ENCODE data around the gene NCKIPSD. TPM values are rescaled to one million over a fixed set of nuclear protein-coding genes. Genes with fewer than 3 reads are reported as not detected.

NCKIPSD gene
- total RNA-seq, 1 experiment from 2014 or later, result 36.9 TPM

DNA sequence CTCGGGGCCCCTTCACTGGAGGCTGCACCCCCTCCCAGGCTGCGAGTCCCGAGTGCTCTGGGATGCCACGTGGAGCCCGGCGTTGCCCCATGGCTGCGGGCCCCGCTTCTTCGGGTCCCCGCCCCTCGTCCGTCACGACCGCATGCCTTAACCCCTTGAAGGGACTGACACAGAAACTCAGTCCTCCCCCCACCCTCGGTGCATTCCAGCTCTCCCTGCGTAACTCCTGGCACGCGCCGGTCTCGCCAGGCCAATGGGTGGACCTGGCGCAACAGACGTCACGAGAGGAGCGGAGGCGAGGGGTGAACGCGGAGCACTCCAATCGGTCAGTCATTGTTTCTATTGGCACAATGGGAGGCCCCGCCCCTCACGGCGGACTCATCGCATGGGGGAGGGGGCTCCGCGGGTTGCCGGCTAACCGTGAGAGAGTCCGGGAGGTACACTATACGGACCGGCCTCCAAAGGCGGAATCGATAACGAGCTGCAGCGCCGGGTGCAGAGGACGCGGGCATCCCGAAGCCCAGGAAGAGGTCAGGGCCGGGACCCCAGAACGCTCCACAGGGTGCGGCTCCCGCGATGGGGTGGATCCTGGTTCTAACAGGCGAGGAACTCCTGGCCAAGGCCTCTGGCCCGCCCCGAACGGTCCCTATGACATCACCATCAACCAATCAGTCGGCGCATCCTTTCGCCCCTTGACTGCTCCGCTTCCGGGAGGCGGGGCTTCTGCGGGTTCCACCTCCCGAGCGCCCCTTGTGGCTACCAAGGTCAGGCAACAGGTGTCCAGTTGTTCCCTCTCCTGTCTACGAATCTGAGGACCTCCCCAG is 22.0 kb downstream of the NCKIPSD start:
- intact Hi-C loops (cut with micrococcal nuclease), result loop anchor here (10.0 kb wide), 1 partner anchor 109 kb away; the partner anchor contains the start of gene PFKFB4
- H3K4me3 ChIP-seq (replicated peaks in 1 of 2; ENCODE audit: low read depth in 1 of 2, low read length in 2 of 2), result peak overlapping the region; percentile 55 to 56
- H3K9me2 ChIP-seq (ENCODE audit: insufficient read depth), result no peaks in the 10 kb centered on the region
- no peaks in the 10 kb centered on the region for H3K79me2 ChIP-seq (ENCODE audit: insufficient read depth, low read length)
- H4K20me1 ChIP-seq (ENCODE audit: insufficient read depth), result no peaks in the 10 kb centered on the region
- peak; percentile 90 for ATAC-seq
- H3K27ac ChIP-seq (ENCODE audit: low read depth, low read length), result peak overlapping the region; percentile 77
- peak overlapping the region; percentile 75 for H3K9ac ChIP-seq (ENCODE audit: low read length)
- no peaks in the 10 kb centered on the region for H3K36me3 ChIP-seq (ENCODE audit: control insufficient read depth in 1 of 2, insufficient read depth in 2 of 2, low read length in 2 of 2)
- peaks cover 8 to 20% of the 10 kb centered on the region in 2 experiments for H3K4me1 ChIP-seq (ENCODE audit: control insufficient read depth in 1 of 2, insufficient read depth in 2 of 2, low read length in 2 of 2)
- ChIA-PET POLR2A (interaction anchor here (0.9 to 2.6 kb wide), 9 partner anchors 11 to 357 kb away, joined by 3 to 15 read pairs (median 3); partner anchors contain the start of genes NCKIPSD and SLC26A6), RAD21 (ENCODE audit: low non-redundant PET in 1 of 2, low total read pairs in 2 of 2, uncharacterized antibody in 2 of 2, unreplicated experiment in 2 of 2) (interaction anchor here in 1 of 2 experiments (0.7 to 1.6 kb wide), 2 partner anchors 28 to 227 kb away, joined by 3 to 4 read pairs; partner anchors contain the start of gene SLC26A6), CTCF (interaction anchor here (1.0 to 2.2 kb wide), 9 partner anchors 12 to 263 kb away, joined by 3 to 12 read pairs (median 4); partner anchors contain the start of genes NCKIPSD, PFKFB4 and SLC26A6)
- DNase-seq (ENCODE audit: low read depth, low spot score), result peak; percentile 98
- H3K27me3 ChIP-seq (ENCODE audit: insufficient read depth, low read length), result no peaks in the 10 kb centered on the region
- H2AFZ ChIP-seq (ENCODE audit: low read depth, low read length, poor library complexity, severe bottlenecking), result no peak overlapping the region
- H3K9me3 ChIP-seq (ENCODE audit: control insufficient read depth in 1 of 2, insufficient read depth in 1 of 2, low read depth in 1 of 2, low read length in 2 of 2), result peaks cover 0 to 6% of the 10 kb centered on the region in 2 experiments; a peak in 1 of 4 replicates
- peak overlapping the region; percentile 76 for H3K4me2 ChIP-seq (ENCODE audit: low read length)
- TF ChIP-seq, protein P1, sequence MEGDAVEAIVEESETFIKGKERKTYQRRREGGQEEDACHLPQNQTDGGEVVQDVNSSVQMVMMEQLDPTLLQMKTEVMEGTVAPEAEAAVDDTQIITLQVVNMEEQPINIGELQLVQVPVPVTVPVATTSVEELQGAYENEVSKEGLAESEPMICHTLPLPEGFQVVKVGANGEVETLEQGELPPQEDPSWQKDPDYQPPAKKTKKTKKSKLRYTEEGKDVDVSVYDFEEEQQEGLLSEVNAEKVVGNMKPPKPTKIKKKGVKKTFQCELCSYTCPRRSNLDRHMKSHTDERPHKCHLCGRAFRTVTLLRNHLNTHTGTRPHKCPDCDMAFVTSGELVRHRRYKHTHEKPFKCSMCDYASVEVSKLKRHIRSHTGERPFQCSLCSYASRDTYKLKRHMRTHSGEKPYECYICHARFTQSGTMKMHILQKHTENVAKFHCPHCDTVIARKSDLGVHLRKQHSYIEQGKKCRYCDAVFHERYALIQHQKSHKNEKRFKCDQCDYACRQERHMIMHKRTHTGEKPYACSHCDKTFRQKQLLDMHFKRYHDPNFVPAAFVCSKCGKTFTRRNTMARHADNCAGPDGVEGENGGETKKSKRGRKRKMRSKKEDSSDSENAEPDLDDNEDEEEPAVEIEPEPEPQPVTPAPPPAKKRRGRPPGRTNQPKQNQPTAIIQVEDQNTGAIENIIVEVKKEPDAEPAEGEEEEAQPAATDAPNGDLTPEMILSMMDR (IDR thresholded peaks at IDR 0.05 in 2 of 3, conservative IDR thresholded peaks at IDR 0.05 in 1 of 3; ENCODE audit: borderline replicate concordance in 1 of 3, insufficient read depth in 1 of 3, low read depth in 2 of 3, low read length in 2 of 3), result peak in 2 of 3 experiments; percentile 87 to 92; a peak in 4 of 6 replicates
- no peak for TF ChIP-seq EZH2 (IDR thresholded peaks at IDR 0.05)
- peak; percentile 56 for TF ChIP-seq TCF7L2 (IDR thresholded peaks at IDR 0.05; ENCODE audit: borderline replicate concordance, extremely low read depth, insufficient read depth, insufficient read length)
- peak; percentile 29; the same call in 1 of the 2 replicates for TF ChIP-seq ZFX (IDR thresholded peaks at IDR 0.05)
- peak; percentile 35 for TF ChIP-seq POLR2A (IDR thresholded peaks at IDR 0.05; ENCODE audit: borderline replicate concordance, extremely low read depth, insufficient read depth, insufficient read length)
- TF ChIP-seq ZBTB33 (IDR thresholded peaks at IDR 0.05; ENCODE audit: extremely low read depth, insufficient replicate concordance, low read length), result no peak
- no peak for TF ChIP-seq JUND (IDR thresholded peaks at IDR 0.05)
- no peak for TF ChIP-seq CEBPB (IDR thresholded peaks at IDR 0.05; ENCODE audit: low read depth)
- TF ChIP-seq ELF1 (IDR thresholded peaks at IDR 0.05; ENCODE audit: borderline replicate concordance, low read depth), result no peak
- peak; percentile 47 for TF ChIP-seq YY1 (IDR thresholded peaks at IDR 0.05; ENCODE audit: extremely low read depth, insufficient replicate concordance, low read depth, low read length)
- TF ChIP-seq ATF3 (IDR thresholded peaks at IDR 0.05), result no peak
- no peak for TF ChIP-seq MAX (IDR thresholded peaks at IDR 0.05)
- no peak for TF ChIP-seq FOSL1 (IDR thresholded peaks at IDR 0.05; ENCODE audit: low read depth)
- peak; percentile 81 for TF ChIP-seq POLR2AphosphoS5 (IDR thresholded peaks at IDR 0.05; ENCODE audit: low read depth, low read length)
- TF ChIP-seq SRF (IDR thresholded peaks at IDR 0.05; ENCODE audit: low read depth), result no peak
- TF ChIP-seq ZNF274 (IDR thresholded peaks at IDR 0.05; ENCODE audit: low read depth, low read length), result no peak
- no TSS peak for BruUV-seq (replicated peaks)
